HG03521 (cell line): ENCODE results near the gene EDN3.

Experiments
- ATAC-seq: cut with Tn5 transposase; IDR thresholded peaks from one replicate; pipeline ENCODE4 v1.9.1; 2021; ENCODE audit warnings: mild to moderate bottlenecking, moderate library complexity; ENCODE audit not compliant: unreplicated experiment

EDN3 gene

GRCh38 chr20:59360934-59361333 is 60.5 kb downstream of the EDN3 start:
- no peak for ATAC-seq

- no peak for ATAC-seq
These were observed 61.0 kb downstream of the EDN3 start for GRCh38 chr20:59361411-59361810.

DNA sequence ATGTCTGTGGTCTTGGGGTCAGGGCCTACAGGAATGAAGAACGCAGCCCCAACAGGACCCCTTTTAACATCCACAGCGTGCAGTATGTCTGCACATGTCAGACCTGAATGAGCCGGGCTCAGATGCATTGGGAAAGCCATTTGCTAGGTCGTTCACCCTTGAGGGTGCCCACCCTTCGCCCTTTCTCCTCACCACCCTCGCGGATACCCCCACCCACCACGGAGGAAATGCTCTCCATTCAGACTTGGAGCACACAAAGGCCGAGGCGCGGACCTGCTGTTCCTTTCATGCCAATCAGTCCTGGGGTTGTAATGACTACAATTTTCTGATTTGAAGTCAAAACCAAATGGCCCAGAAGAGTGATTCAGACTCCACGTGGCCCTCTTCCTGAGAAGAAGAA is 62.7 kb downstream of the EDN3 start:
- ATAC-seq = no peak

DNA sequence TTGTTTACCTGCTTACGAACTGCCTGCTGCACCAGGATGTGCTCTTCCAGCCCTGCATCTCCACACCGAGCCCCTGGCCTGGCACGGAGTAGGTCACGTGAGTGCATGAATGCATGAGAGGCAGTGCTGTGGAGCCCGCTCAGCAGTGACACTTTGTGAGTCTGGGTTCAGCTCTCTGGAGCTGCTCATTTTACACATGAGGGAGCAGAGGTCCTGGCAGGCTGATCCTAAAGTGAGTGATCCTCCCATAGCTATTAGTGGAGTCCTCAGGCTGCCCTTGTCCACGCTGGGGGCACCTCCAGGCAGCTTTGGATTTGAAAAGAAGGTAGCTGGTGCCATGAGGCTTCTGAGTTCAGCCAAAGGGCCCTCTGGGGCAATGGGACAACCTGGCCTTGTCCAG is 64.2 kb downstream of the EDN3 start:
- ATAC-seq = no peak

DNA sequence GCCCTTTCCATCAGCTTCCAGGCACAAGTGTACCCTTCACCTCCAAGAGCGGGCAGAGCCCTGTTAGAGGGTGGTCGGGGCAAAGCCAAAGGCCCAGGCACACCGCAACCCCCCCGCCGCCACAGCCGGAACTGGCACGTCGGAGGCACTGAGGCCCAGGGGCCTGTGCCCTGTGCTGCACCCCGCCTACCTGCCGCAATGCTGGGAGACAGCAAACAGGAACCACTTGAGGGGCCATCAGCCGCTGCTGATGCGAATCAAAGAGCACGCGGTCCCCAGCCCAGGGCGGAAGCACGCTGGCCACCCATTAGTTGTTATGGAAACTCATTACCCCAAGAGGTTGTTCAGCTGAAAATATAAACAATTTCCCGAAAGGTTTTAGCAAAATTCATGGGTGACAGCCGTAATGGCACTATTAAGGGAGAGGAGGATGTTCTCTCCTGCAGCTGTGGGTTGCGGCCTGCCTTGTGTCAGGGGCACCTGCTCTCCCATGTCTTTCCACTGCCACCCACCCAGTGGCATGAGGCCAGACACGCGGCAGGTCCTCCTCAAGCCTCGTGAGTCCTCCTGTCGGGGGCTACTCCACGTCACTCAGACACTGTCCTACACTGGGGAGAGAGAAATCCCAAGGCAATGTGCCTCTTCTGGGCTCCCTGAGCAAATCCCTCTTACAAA is 65.3 kb downstream of the EDN3 start:
- ATAC-seq = no peak

DNA sequence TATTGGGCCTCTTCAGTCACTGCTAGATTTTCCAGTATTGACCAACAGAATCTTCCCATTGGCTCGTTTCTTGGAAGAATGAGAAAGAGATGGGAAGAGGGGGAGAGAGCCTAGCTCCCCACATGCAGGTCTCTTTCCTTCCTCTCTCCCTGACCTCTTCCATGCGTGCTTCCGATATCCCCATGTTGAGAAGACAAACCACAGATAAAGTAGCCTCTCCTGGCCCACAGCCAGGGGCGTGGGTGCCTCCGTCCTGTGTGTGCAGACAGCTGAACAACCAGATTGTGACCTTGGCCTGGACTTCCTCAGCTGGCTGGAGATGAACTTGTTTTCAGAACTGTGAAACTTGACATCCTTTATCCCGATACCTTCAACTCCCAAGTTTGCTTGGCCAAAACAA is 71.0 kb downstream of the EDN3 start:
- ATAC-seq = no peak

DNA sequence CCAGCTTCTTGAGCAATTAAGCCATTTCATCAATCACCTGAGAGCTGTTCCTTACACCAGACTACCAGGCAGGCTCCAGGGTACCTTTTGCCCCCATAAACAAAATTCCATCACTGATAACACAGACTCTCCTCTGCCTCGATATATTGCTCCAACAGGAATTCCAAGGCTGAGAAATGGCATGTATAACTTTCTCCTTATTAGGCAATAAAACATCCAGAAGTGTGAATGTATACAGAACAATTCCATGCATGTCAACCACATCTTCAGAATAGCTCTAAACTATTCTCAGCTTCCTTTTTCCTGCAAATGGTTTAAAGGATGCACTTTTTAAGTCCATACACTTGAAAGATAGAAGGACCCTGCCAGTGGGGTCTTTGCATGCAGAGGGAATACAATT is 73.8 kb downstream of the EDN3 start:
- no peak for ATAC-seq

- no peak for ATAC-seq
These were observed 75.1 kb downstream of the EDN3 start for GRCh38 chr20:59375541-59375940.
